Tracheal epithelial cell (primary cell): ENCODE measurements around the gene EEF1G. TPM values are rescaled to one million over a fixed set of nuclear protein-coding genes. Genes with fewer than 3 reads are reported as not detected.

Source experiments
- total RNA-seq: library from RNA; depleted of rRNA; stranded (reverse); fragments of >200 nt; gene quantifications from 2 replicates; pipeline ENCODE4 v1.2.1, GENCODE V29; 2014

Gene EEF1G
- total RNA-seq = 1,841 and 2,603 TPM in 2 replicates

DNA sequence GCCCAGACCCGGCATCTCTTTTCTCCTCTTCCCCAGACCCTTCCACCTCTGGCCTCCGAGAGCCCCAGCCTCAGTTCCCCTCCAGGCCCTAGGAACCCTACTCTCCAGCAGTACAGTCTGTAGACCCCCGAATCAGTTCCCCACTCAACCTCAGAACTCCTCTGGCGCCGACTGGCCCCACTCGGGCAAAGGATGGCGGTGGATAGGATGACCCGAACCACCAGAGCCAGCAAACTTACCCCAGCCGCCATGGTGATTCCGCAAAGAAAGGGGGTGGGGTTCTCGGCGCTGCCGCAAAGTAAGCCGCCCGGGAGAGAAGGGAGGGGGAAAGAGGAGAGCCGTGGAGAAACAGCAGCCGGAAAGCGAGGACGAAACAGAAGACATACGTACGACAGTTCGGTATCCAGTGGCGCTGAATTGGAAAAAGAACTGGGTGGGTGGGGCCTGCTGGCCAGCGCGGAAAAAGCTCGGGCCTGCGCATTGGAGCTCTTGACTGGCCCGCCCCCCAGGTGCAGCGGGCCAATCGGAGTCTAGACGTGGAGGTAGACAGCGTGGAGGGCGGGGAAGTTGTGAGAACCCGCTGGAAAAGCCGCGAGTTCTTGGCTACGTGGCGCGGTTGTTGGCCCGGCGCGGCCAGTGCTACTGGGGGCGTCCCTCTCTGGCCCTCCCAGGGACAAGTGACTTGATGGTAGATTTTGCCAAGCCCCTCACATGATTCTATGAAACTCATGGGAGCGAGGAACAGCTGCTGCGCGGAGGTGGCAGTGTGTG lies at the start of gene EEF1G:
Gene EEF1G, minus strand, starts transcription at position 300 of the 771 bp plus-strand sequence. Its CDS starts 49 bp downstream, at position 251.

DNA sequence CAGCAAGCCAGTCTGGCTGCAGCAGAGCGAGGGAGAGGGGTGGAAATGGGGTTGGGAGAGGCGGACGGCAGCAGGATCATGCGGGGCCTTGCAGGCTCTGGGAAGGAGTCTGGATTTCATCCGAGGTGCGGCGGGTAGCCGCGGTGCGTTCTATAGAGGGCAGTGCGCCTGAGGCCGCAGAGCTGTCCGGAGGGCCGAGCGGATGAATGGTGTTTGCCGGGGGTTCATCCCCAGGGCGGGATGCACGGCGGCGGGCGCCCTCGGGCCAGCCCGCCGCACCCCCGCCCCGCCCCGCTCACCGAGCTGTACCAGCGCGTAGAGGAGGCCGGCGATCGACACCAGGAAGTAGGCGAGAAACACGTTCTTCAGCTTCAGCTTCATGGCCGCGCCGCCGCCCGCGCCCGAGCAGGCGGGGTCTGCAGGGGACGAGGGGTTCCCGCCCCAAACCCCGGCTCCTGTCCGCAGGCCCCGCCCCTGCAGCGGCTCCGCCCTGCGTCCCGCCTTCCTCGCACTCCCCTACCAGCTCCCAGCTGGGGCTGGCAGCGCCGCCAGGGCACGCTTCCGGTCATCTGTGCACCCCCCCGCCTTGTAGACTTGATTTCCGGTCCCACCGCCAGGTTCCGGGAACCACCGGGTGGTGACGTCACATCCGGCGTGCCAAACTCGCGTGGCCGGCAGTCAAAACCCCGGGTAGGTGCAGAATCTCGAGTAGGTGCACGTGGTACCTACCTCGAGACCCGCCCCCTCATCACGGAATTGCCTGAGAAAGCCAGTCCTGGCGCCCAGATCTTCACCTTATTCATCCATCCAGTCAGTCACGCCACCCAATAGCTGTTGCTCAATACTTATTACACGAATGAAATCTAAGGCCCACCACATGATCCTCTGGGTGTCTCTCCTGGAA lies 48.1 kb upstream of the EEF1G start, which contains the start of gene B3GAT3:
Gene B3GAT3, minus strand, starts transcription at position 420 of the 904 bp plus-strand sequence. Its CDS starts 39 bp downstream, at position 381.

DNA sequence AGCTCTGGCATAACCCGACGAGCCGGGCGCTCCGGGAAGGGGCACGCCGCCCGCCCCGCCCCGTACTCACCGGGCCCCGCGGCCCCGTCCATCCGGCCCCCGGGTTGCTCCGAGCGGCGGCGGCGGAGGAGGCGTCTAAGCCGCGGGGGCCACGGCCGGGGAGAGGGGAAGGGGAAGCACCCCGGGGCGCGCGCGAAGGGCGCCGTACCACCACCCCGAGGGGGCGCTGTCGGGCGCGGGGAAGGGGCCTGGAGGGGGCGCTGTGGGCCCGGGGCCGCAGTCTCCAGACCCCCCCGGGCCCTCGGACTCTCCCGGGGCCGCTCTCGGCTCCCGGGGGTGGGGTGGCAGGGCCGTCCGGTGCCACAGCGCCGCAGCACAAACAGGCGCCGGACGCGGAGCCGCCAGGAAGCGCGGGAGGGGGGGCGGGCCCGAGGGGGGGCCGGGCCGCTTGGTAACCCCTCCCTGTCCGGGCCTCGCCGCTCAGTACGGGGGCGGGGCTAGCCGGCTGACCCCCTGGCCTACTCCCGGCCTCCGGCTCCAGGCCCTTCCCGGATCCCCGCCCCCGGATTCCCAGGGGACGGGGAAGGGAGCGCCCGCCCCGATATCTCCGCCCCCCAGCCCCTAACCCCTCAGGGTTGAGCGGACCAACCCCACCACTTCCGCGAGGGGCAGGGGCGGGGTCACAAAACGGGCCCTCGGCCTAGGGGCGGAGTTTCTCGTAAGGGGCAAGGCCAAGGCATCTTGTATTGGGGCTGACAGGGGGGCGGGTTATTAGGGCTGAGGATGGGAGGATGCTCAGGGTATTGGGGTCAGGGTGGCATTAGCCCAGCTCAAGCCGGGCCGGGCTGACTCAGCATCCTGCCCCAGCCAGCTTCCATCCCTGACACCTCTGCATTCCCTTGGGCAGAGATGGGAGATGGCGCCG lies 38.9 kb upstream of the EEF1G start, which contains the start of the genes EML3 and ROM1:
Gene EML3, minus strand, starts transcription at position 410 of the 925 bp plus-strand sequence. Its CDS starts 318 bp downstream, at position 92.
Gene ROM1, plus strand, starts transcription at position 892 of the 925 bp plus-strand sequence. Its CDS starts 25 bp downstream, at position 917.

DNA sequence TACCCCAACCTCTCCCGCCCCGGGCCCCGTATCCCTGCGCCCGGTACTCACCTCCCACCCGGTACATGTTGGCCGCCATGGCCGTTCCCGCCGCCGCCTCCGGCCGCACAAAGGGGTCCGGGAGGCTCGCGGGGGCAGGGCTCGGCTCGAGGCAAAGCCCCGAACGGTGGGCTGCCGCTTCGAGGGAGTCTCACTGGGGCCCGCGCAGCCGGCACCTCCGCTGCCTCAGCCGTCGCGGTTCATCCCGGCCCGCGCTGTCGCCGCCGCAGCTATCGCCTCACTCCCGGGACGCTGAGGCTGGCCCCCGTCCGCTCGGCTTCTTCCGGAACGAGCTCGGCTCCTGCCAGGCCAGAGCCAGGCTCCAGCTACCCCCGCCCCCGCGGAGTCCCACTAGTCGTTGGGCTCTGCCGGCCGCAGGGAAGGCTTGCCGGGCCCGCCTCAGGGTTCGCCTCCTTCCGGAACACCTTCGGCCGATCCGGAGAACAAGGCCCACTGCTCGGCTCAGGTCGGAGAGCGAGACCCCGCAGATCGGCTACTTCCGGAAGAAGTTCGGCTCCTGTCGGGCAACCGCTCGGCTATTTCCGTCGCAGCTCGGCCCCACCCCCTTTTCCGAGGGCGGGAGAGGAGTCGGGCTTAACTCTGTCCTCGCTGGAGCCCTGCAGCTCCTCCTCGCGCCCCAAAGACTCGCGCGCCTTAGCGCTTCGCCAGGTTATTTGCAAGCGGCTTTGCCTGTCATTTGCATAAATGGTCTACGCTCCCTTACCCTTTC lies 27.9 kb upstream of the EEF1G start, which contains the start of gene MTA2:
Gene MTA2, minus strand, starts transcription at position 494 of the 769 bp plus-strand sequence. Its CDS starts 415 bp downstream, at position 79.

DNA sequence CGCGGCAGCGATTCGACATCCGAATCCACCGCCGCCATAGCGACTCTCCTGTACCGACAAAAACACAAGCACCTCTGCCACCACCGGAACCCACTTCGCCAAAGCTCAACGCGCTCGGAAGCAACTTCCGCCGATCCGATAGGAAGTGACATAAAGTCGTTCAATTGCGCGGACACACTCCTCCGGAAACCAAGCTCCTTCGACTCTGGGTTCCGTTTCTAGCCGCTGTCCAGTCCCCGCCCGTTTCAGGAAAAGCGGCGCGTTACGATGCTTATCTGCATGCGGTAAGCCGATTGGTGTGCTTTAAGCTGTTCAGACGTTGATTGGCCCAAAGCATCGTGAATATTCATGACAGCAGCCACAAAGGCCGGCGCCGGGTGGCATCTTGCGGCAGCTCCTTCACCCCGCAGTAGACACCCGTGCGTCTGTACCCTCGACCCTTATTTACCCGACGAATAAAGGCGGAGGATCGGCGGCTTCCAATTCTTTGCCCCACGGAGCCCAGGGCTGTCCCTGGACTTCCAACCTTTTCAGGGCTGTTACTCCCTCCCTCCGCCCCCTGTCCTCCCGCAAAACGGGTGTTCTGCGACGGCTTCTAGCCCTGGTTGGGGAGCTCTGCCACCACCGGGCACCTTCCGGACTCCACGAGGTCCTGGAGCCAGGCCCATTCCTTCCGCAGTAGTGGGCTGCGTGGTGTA lies 17.9 kb upstream of the EEF1G start, which contains the start of gene TUT1:
Gene TUT1, minus strand, starts transcription at position 76 of the 698 bp plus-strand sequence. Its CDS starts 38 bp downstream, at position 38.

DNA sequence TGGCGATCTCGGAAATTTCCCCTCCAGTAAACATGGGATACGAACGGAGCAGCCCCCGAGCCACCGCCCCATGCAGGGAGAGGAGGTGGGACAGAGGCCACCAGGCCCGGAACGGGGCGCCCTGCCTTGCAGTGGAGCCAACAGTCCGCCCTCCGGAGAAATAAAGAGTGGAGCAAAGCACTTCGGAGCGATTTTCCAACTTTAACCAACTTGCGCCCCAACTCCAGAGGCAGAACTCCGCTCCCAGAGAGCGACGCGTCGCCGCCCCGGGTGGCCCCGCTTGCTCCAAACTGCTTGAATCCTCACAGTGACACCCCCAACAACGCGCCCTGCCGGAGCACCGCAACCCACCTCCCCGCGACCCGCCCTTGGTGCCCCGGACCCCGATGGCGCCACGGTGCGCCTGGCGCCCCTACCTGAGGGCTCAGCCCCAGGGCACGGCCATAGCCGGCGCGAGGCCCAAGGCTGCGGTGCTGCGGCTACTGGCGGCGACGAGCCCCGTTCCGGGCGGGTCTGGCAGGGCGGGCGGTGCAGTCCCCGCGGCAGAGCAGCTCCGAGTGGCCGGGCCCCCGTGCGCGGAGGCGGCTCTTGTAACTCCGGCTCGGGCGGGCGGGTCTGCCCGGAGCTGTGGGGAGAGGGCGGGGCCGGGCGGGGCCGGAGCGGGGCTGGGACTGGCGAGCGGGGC lies 27.3 kb downstream of the EEF1G start, which contains the start of gene AHNAK:
Gene AHNAK, minus strand, starts transcription at position 563 of the 685 bp plus-strand sequence. CDS start 10,708 bp downstream, outside the sequence.

Other genes starting within 250 kb of the EEF1G start
- 1.9 TPM in 1 of 2 replicates, not detected in the other for gene ASRGL1, start 236.4 kb downstream of the EEF1G start, total RNA-seq
- not detected in 2 replicates for gene SCGB1A1, start 154.9 kb downstream of the EEF1G start, total RNA-seq
- 448 and 668 TPM in 2 replicates for gene AHNAK, start 27.1 kb downstream of the EEF1G start, total RNA-seq
- 7.0 and 9.0 TPM in 2 replicates for gene TUT1, start 17.6 kb upstream of the EEF1G start, total RNA-seq
- 141 and 164 TPM in 2 replicates for gene MTA2, start 28.0 kb upstream of the EEF1G start, total RNA-seq
- gene EML3, start 38.9 kb upstream of the EEF1G start, total RNA-seq = 12.1 and 17.8 TPM in 2 replicates
- 1.4 and 3.0 TPM in 2 replicates for gene ROM1, start 39.4 kb upstream of the EEF1G start, total RNA-seq
- 45.1 and 50.5 TPM in 2 replicates for gene B3GAT3, start 48.1 kb upstream of the EEF1G start, total RNA-seq
- gene GANAB, start 72.7 kb upstream of the EEF1G start, total RNA-seq = 132 and 144 TPM in 2 replicates
- 25.8 and 30.5 TPM in 2 replicates for gene INTS5, start 79.4 kb upstream of the EEF1G start, total RNA-seq
- 23.9 and 32.8 TPM in 2 replicates for gene C11orf98, start 91.3 kb upstream of the EEF1G start, total RNA-seq
- 4.3 and 26.0 TPM in 2 replicates for gene CSKMT, start 91.4 kb upstream of the EEF1G start, total RNA-seq
- gene UQCC3, start 97.8 kb upstream of the EEF1G start, total RNA-seq = 11.6 and 20.2 TPM in 2 replicates
- 0.85 and 0.96 TPM in 2 replicates for gene LBHD1, start 98.4 kb upstream of the EEF1G start, total RNA-seq
- 172 and 236 TPM in 2 replicates for gene UBXN1, start 105.2 kb upstream of the EEF1G start, total RNA-seq
- under 0.01 and 0.21 TPM in 2 replicates for gene LRRN4CL, start 115.6 kb upstream of the EEF1G start, total RNA-seq
- gene BSCL2, start 133.5 kb upstream of the EEF1G start, total RNA-seq = 27.0 and 61.6 TPM in 2 replicates
- gene GNG3, start 133.8 kb upstream of the EEF1G start, total RNA-seq = not detected in 2 replicates
- gene HNRNPUL2, start 153.6 kb upstream of the EEF1G start, total RNA-seq = 6.0 and 7.2 TPM in 2 replicates
- gene TTC9C, start 154.6 kb upstream of the EEF1G start, total RNA-seq = 19.5 and 36.2 TPM in 2 replicates
- gene ZBTB3, start 180.3 kb upstream of the EEF1G start, total RNA-seq = 9.9 and 11.5 TPM in 2 replicates
- 71.8 and 86.8 TPM in 2 replicates for gene POLR2G, start 187.7 kb upstream of the EEF1G start, total RNA-seq
- gene TAF6L, start 197.5 kb upstream of the EEF1G start, total RNA-seq = 13.3 and 21.1 TPM in 2 replicates
- gene TMEM179B, start 213.5 kb upstream of the EEF1G start, total RNA-seq = 39.3 and 46.3 TPM in 2 replicates
- 25.8 and 29.6 TPM in 2 replicates for gene TMEM223, start 218.1 kb upstream of the EEF1G start, total RNA-seq
- 8.5 and 11.8 TPM in 2 replicates for gene NXF1, start 231.5 kb upstream of the EEF1G start, total RNA-seq